ENCODE measurements around the gene DRGX. TPM values are rescaled to one million over a fixed set of nuclear protein-coding genes. Genes with fewer than 3 reads are reported as not detected.

DRGX gene
- total RNA-seq, 1 donor from 2014 or later: not detected

DNA sequence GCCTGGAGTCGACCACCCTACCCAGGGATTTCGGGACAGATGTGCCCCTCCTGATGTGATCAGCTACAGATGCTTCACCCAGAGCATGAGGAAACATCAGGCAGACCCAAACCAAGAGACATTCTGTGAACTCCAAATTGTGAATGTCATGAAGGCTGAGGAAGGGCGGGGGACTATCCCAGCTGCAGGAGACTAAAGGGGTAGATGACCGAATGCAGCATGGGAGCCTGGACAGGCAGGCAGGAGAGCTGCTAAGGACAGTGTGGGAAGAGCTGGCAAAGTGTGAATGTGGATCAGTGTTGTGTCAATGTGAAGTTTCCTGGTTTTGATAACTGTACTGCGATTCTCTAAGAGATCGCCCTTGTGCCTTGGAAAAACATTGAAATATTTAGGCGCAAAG, 19.2 kb upstream of the DRGX start:
- H3K4me3 Mint-ChIP-seq (ENCODE audit: unreplicated experiment): no peak overlapping the region
- H3K27ac Mint-ChIP-seq (ENCODE audit: unreplicated experiment): no peak overlapping the region
- no peak for DNase-seq (ENCODE audit: extremely low spot score, unreplicated experiment)

DNA sequence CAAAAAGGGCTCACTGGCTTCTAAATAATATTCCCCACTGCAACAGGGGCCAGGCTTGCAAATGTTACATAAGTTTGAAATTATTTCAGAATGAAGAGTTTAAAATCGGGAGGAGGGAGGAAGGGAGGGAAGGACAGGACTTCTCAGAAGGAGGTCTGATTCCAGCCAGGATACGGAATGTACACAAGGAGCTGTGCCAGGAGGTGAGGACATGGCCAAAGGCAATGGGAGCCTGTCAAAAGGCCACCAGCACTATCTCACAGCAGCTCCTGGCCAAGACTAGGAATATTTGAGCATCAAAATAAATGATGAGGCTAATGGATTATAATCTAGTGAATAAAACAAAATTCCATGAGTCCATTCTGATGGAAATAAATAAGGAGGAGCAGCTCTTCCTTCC, 18.6 kb upstream of the DRGX start:
- H3K36me3 Mint-ChIP-seq (ENCODE audit: unreplicated experiment): no peaks in the 10 kb centered on the region
- H3K27ac Mint-ChIP-seq (ENCODE audit: unreplicated experiment): no peak overlapping the region
- no peak overlapping the region for H3K4me3 Mint-ChIP-seq (ENCODE audit: unreplicated experiment)
- no peak for DNase-seq (ENCODE audit: extremely low spot score, unreplicated experiment)
- H3K9me3 Mint-ChIP-seq (ENCODE audit: unreplicated experiment): no peaks in the 10 kb centered on the region
- H3K4me1 Mint-ChIP-seq (ENCODE audit: unreplicated experiment): no peaks in the 10 kb centered on the region
- peaks cover 50% of the 10 kb centered on the region for H3K27me3 Mint-ChIP-seq (ENCODE audit: unreplicated experiment)
- TF ChIP-seq, protein P1, sequence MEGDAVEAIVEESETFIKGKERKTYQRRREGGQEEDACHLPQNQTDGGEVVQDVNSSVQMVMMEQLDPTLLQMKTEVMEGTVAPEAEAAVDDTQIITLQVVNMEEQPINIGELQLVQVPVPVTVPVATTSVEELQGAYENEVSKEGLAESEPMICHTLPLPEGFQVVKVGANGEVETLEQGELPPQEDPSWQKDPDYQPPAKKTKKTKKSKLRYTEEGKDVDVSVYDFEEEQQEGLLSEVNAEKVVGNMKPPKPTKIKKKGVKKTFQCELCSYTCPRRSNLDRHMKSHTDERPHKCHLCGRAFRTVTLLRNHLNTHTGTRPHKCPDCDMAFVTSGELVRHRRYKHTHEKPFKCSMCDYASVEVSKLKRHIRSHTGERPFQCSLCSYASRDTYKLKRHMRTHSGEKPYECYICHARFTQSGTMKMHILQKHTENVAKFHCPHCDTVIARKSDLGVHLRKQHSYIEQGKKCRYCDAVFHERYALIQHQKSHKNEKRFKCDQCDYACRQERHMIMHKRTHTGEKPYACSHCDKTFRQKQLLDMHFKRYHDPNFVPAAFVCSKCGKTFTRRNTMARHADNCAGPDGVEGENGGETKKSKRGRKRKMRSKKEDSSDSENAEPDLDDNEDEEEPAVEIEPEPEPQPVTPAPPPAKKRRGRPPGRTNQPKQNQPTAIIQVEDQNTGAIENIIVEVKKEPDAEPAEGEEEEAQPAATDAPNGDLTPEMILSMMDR (IDR thresholded peaks at IDR 0.05): no peak

More for the DNA sequence above, 19.2 kb upstream of the DRGX start:
- Mint-ChIP-seq H3K9me3 (ENCODE audit: unreplicated experiment) (no peaks in the 10 kb centered on the region), H3K4me1 (ENCODE audit: unreplicated experiment) (no peaks in the 10 kb centered on the region), H3K27me3 (ENCODE audit: unreplicated experiment) (peaks cover 45% of the 10 kb centered on the region), H3K36me3 (ENCODE audit: unreplicated experiment) (no peaks in the 10 kb centered on the region)
- TF ChIP-seq, protein P1 (IDR thresholded peaks at IDR 0.05): no peak

DNA sequence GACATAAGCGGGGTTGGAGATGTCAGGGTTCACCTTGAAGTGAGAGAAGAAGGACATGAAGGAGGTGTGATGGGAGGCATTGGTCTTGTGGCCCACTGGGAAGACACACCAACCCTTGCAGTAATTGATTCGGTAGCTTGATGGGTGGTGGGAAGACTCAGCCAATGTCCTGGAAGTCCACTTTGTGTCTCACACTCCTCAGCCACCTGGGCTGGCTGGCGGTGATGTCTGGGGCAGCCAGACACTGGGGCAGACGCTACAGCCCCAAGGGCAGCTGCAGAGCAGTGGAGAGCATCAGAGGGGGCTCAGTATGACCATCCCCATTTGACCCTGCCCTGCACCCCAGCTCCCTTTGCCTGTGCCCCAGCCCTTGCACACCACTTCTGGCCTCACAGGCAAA, 16.7 kb upstream of the DRGX start:
- Mint-ChIP-seq H3K4me3 (ENCODE audit: unreplicated experiment) (no peak overlapping the region), H3K9me3 (ENCODE audit: unreplicated experiment) (no peaks in the 10 kb centered on the region), H3K4me1 (ENCODE audit: unreplicated experiment) (no peaks in the 10 kb centered on the region), H3K36me3 (ENCODE audit: unreplicated experiment) (no peaks in the 10 kb centered on the region), H3K27me3 (ENCODE audit: unreplicated experiment) (peaks cover 57% of the 10 kb centered on the region), H3K27ac (ENCODE audit: unreplicated experiment) (no peak overlapping the region)
- DNase-seq (ENCODE audit: extremely low spot score, unreplicated experiment): no peak
- TF ChIP-seq, protein P1 (IDR thresholded peaks at IDR 0.05): no peak

DNA sequence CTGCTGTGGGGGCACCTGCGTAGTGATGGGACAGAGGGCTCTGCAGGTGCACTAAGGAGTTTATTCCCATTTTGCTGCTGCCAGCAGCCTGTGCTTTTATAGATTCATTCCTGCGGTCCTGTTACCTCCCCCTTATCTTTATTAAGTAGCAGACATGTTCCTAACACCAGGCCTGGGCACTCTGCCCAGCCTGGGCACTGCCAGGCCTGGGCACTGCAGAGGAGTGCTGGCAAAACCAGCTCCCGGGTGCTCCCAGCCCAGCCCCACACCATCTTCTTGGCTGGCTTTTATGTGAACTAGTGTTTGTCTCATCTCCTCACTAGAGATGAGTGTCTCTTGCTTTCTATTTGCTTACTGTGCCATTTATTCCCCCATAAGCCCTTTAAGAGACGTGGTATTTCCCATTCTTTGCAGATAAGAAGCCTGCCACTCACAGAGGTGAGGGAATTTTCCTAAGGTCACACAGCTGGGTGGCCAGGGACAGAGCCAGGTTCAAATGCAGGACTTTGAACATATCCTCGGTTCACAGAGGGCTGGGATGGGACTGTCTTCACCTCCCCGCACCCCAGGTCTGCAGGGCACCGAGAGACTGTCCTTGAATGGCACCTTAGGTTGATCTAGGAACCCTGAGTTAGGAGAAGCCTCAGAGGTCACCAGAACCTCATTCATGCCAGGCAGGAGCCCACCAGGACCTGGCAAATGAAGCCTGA, 14.6 kb upstream of the DRGX start:
- no peaks in the 10 kb centered on the region for H3K36me3 Mint-ChIP-seq (ENCODE audit: unreplicated experiment)
- no peaks in the 10 kb centered on the region for H3K4me1 Mint-ChIP-seq (ENCODE audit: unreplicated experiment)
- TF ChIP-seq, protein P1 (IDR thresholded peaks at IDR 0.05): no peak
- H3K27me3 Mint-ChIP-seq (ENCODE audit: unreplicated experiment): peaks cover 63% of the 10 kb centered on the region
- no peaks in the 10 kb centered on the region for H3K9me3 Mint-ChIP-seq (ENCODE audit: unreplicated experiment)
- no peak for DNase-seq (ENCODE audit: extremely low spot score, unreplicated experiment)
- no peak overlapping the region for H3K4me3 Mint-ChIP-seq (ENCODE audit: unreplicated experiment)
- no peak overlapping the region for H3K27ac Mint-ChIP-seq (ENCODE audit: unreplicated experiment)

DNA sequence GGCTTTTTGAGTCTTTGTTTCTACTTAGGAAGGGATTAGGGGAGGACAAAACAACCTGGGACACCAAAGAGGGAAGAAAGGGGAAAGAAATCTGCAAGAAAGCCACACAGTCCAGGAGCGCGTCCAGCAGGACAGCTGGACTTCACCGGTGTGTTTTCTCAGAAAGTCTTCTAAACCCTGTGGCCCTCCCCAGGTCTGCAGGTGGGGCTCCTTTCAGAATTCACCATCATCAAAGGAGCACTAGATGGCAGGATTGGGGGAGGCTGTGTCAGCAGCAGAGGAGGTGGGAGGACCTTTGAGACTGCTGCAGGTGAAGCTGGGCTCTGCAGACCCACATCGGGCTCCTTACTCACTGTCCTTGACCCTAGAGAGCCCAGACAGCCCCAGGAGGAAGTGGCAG, 13.9 kb upstream of the DRGX start:
- H3K4me3 Mint-ChIP-seq (ENCODE audit: unreplicated experiment): no peak overlapping the region
- H3K36me3 Mint-ChIP-seq (ENCODE audit: unreplicated experiment): no peaks in the 10 kb centered on the region
- H3K27me3 Mint-ChIP-seq (ENCODE audit: unreplicated experiment): peaks cover 63% of the 10 kb centered on the region
- H3K9me3 Mint-ChIP-seq (ENCODE audit: unreplicated experiment): no peaks in the 10 kb centered on the region
- TF ChIP-seq, protein P1 (IDR thresholded peaks at IDR 0.05): no peak
- H3K4me1 Mint-ChIP-seq (ENCODE audit: unreplicated experiment): no peaks in the 10 kb centered on the region
- H3K27ac Mint-ChIP-seq (ENCODE audit: unreplicated experiment): no peak overlapping the region
- DNase-seq (ENCODE audit: extremely low spot score, unreplicated experiment): no peak
